GM18909 (cell line): ENCODE results near the gene CD96.
"Not testable (repeated sequence)": the region's sequence is repeated elsewhere in the genome, so short reads cannot be mapped to it uniquely, and the experiment has no call there.

Source experiments
- ATAC-seq: cut with Tn5 transposase; IDR thresholded peaks from one replicate; pipeline ENCODE4 v1.9.1; 2021; ENCODE audit warnings: mild to moderate bottlenecking; ENCODE audit not compliant: unreplicated experiment, poor library complexity

The CD96 gene

GRCh38 chr3:111541911-111542483 lies at the start of gene CD96:
CD96 (plus strand) TSS chr3:111542197; CDS start chr3:111542249, 52 bp downstream.
- peak; percentile 49 for ATAC-seq

- no peak for ATAC-seq
These were observed 48.7 kb upstream of the CD96 start for GRCh38 chr3:111493276-111493675.

- ATAC-seq = no peak
These were observed 45.0 kb upstream of the CD96 start for GRCh38 chr3:111496894-111497559.

DNA sequence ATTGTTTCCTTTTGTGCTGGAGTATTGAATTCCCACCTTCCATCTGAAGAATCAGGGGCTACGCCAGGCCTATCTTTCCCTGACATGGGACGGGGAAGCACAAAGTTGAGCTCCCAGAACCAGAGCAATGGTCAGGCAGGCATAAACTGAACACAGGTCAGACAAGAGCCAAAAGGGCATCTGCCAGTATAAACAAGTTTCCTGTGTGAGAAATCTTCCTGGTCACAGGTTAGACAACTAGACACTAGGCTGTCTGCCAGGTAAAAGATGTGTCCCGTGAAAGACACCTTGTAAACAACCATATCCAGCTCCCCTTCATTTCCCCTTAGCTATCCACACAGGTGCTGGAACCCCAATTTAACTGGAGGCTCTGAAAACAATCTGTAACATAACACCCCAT lies 44.0 kb upstream of the CD96 start:
- ATAC-seq = no peak

- peak; percentile 91 for ATAC-seq
These were observed 35.6 kb upstream of the CD96 start for GRCh38 chr3:111506435-111506834.

DNA sequence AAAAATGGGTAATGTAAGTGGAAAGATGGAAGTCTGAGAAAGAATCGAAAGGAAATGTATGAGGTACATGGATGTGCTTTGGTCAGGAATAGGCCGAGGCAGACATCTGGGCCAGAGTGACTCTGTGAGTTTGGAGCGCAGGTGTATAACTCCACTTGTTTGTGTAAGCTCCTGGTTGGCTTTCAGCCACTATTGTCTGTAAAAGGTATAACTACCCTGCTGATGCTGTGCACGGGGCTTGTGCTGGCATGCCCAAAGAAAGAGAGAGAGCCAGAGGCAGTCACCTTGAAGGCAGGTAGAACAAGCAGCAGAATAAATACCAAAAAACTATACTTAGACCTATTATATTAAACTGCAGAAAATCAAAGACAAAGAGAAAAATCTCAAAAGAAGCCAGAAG lies 32.7 kb upstream of the CD96 start:
- ATAC-seq = no peak

DNA sequence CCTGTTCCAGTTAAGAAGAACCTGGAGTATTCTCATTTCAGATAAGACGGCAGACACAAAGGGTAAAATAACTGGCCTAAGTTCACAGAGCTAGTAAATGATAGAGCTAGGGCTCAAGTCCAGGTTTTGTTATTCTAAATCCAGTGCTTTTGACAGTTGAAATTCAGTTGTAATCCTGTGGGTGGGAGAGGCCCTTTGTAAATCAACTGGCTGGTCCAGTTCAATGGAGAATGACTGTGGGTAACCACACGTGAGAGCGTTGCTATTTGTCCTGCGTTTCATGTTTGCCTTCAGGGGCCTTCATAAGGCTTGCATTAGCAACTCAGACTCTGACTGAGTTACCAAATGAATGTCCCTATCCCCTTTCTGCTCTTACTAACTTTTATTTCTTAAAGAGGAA lies 24.2 kb upstream of the CD96 start:
- no peak for ATAC-seq

- no peak for ATAC-seq
These were observed 22.7 kb upstream of the CD96 start for GRCh38 chr3:111519178-111519855.

DNA sequence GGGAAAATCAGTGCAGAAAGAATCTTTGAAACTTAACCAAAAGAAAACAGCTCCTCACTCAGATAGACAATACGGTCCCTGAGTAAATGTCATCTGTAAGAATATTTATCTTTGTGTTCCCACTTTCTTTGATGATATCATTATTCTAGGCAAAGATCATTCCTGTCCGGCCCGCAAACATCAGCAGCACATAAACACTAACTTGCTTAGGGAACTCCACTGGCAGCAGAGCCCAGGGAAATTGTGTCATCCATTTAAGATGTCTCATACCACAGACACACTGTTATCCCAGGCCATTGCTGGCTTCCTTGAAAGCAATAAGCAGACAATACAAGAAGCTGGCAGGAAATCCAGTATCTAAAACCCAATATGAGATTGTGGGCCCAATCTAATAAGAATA lies 20.1 kb upstream of the CD96 start:
- no peak for ATAC-seq

- ATAC-seq = not testable (repeated sequence)
These were observed 17.5 kb upstream of the CD96 start for GRCh38 chr3:111524486-111524885.

DNA sequence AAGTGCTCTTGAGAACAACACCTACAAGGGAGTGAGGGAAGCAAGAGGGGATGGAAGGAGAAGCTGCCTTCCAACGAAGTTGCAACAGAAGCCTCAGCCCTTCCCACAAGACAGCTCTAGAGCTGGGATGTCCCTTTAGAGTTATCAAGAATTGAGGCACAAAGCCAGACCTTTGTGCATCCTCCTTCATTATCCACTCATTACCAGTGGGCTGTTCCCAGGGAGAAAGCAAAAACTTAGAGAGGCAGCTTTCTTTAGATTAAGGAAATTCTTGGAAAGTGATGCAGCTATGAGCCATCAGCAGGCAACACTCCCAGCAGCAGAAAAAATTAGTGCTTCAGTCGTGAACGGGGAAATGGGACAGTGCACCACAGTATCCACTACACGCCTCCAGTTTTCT lies 10.6 kb upstream of the CD96 start:
- ATAC-seq = no peak

DNA sequence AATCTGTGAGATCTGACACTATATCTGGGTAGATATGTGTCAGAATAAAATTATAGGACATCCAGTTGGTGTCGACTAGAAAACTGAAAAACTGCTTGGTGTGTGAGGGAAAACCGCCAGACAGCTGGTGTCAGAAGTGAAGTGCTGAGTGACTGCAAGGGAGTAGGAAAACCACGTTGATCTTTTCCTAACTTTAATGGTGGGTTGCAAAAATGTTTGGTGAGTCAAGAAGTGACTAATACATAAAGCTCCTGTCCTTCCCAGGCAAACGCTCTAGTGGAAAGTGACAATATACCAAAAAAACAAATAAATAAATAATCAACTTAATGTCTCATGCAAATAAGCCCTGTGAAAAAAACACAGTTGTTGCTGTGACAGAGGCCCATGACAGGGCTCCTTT lies 7.3 kb upstream of the CD96 start:
- ATAC-seq = no peak

- ATAC-seq = no peak
These were observed 3.9 kb upstream of the CD96 start for GRCh38 chr3:111538111-111538510.

DNA sequence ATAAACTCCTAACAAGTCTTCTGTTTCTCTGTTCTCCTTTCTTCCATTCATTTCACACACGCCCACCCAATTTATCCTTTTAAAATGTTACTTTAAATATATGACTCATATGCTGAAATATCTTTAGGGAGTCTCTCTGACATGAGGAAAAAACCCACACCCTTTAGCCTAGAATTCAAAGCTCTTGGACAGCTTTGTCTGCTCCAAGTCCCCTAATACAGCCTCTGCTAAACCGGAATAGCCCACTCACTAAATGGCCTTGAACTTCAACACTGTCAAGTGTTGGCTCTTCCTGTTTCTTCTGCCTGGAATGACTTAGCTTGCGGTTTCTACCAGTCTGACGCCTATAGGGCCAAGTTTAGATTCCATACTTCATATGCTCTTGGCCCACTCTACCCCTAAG lies 3.3 kb upstream of the CD96 start:
- ATAC-seq = peak; percentile 37

- peak; percentile 71 for ATAC-seq
These were observed 2.4 kb upstream of the CD96 start for GRCh38 chr3:111539351-111540331.

GRCh38 chr3:111541391-111541790 lies 606 bp upstream of the CD96 start:
- no peak for ATAC-seq

GRCh38 chr3:111542611-111543300 lies 759 bp downstream of the CD96 start:
- ATAC-seq = no peak

DNA sequence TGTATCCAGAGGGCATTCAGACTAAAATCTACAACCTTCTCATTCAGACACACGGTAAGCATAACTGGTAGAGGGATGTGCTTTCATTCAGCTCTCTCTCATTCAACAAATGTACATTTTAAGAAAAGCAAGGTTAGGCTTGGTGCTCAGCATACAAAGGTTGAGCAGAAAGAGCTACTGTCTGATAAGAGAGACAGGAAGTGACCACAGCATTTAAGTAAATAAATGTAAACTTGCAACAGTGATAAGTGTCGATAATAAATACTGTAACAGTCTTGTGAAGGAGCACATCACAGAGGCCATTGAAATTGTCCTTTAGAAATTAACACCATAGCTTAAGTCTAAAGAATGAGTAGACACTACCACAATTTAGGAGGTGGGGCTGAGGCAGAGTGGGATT lies 3.4 kb downstream of the CD96 start:
- no peak for ATAC-seq

DNA sequence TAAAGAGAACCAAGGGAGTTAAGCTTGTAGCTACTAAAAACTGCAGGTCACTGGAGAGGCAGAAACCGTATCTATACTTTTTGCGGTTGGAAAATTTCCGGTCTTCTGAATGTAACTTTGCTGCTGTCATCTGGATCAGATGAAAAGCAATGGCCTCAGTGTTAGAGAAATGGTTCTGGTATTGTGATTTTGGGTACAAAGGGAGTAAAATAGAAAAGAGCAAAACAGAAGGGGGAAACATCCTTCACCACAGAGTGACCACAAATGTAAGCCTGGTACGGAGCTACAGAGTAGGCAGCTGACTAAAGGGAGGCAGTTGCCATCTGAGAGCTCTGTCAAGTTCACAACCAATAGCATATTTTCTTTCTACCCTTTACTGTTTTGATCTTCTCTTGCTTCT lies 5.6 kb downstream of the CD96 start:
- ATAC-seq = peak; percentile 91

- ATAC-seq = peak; percentile 67
These were observed 6.1 kb downstream of the CD96 start for GRCh38 chr3:111548092-111548491.
